Mesothelial cell of epicardium (in vitro differentiated cells): Measurements from ENCODE around the gene KRTAP1-5. TPM values are rescaled to one million over a fixed set of nuclear protein-coding genes. Genes with fewer than 3 reads are reported as not detected.
"Not testable (repeated sequence)": the region's sequence is repeated elsewhere in the genome, so short reads cannot be mapped to it uniquely, and the experiment has no call there.

Source experiments
- DNase-seq, 2 experiments: peaks; one replicate each; pipeline ENCODE4 v3.0.0; 2021; ENCODE audit warnings: low spot score in 2 of 2; ENCODE audit not compliant: unreplicated experiment in 2 of 2
- H3K27ac Mint-ChIP-seq: 2 replicates; pipeline ENCODE4 v1.8.0; 2021; ENCODE audit warnings: mixed read lengths
- H3K27me3 Mint-ChIP-seq: 2 replicates; pipeline ENCODE4 v1.8.0; 2021; ENCODE audit warnings: low read depth, mixed read lengths
- H3K36me3 Mint-ChIP-seq: 2 replicates; pipeline ENCODE4 v1.8.0; 2021; ENCODE audit warnings: mixed read lengths
- H3K4me1 Mint-ChIP-seq: 2 replicates; pipeline ENCODE4 v1.8.0; 2021; ENCODE audit warnings: mixed read lengths
- H3K4me3 Mint-ChIP-seq: 2 replicates; pipeline ENCODE4 v1.8.0; 2021; ENCODE audit warnings: mild to moderate bottlenecking, moderate library complexity, mixed read lengths
- H3K9me3 Mint-ChIP-seq: 2 replicates; pipeline ENCODE4 v1.8.0; 2021; ENCODE audit warnings: mixed read lengths
- total RNA-seq: library from RNA; stranded (reverse); gene quantifications from 3 replicates; pipeline ENCODE4 v1.2.1, GENCODE V29; 2021
- TF ChIP-seq, protein P1 (sequence below): fragments of 200-600 bp; sonication (generic); IDR thresholded peaks from one replicate; pipeline ENCODE4 v1.5.0; 2021; ENCODE audit warnings: antibody characterized with exemption; ENCODE audit not compliant: unreplicated experiment

KRTAP1-5 gene
- total RNA-seq, 1 donor from 2014 or later = not detected

DNA sequence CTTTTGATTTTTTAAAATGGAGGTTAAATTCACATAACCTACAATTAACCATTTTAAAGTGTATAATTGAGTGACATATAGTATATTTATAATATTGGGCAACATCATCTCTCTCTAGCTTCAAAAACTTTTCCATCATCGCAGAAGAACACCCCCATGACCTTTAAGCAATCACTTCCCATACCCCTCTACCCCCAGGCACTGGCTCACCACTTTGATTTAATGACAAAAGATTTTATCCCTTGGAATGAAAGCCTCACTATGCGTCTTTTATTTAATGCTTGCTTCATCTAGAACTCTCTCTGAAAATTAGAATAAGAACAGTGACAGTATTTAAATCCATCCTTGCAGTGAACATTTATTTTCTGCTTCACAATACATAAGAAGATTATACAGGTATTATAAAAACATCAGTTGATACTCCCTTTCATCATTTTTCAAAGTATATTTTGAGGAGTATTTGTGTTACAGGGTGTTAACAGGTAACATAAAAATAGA lies 10.9 kb upstream of the KRTAP1-5 start:
- Mint-ChIP-seq H3K27me3 (no peaks in the 10 kb centered on the region), H3K36me3 (no peaks in the 10 kb centered on the region), H3K4me3 (no peak overlapping the region), H3K4me1 (peaks cover 22% of the 10 kb centered on the region), H3K27ac (no peak overlapping the region), H3K9me3 (peaks cover 7% of the 10 kb centered on the region)
- TF ChIP-seq, protein P1, sequence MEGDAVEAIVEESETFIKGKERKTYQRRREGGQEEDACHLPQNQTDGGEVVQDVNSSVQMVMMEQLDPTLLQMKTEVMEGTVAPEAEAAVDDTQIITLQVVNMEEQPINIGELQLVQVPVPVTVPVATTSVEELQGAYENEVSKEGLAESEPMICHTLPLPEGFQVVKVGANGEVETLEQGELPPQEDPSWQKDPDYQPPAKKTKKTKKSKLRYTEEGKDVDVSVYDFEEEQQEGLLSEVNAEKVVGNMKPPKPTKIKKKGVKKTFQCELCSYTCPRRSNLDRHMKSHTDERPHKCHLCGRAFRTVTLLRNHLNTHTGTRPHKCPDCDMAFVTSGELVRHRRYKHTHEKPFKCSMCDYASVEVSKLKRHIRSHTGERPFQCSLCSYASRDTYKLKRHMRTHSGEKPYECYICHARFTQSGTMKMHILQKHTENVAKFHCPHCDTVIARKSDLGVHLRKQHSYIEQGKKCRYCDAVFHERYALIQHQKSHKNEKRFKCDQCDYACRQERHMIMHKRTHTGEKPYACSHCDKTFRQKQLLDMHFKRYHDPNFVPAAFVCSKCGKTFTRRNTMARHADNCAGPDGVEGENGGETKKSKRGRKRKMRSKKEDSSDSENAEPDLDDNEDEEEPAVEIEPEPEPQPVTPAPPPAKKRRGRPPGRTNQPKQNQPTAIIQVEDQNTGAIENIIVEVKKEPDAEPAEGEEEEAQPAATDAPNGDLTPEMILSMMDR = no peak
- DNase-seq = no peak

DNA sequence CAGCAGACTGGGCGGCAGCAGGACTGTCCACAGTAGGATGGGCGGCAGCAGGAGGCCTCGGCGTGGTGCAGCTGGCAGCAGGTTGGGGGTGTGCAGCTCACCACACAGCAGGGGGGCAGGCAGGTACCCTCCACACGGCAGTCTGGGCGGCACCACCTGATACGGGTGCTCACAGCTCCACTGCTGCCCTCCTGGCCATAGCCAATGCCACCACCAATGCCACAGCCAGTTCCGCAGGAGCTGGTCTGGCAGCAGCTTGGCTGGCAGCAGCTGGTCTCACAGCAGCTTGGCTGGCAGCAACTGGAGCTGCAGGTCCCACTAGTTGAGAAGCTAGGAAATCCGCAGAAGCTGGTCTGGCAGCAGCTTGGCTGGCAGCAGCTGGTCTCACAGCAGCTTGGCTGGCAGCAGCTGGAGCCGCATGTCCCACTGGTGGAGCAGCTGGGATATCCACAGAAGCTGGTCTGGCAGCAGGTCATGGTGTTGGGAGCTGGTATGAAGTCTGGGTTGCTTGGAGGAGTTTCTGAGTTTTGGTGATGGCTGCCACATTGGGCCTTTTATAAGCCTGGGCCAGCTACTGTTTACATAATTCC lies 7.4 kb upstream of the KRTAP1-5 start, which contains the start of gene KRTAP1-3:
Gene KRTAP1-3 (minus strand): TSS at position 529 of the 590 bp plus-strand sequence. CDS start 53 bp downstream, at position 476.
- H3K4me1 Mint-ChIP-seq = peaks cover 17% of the 10 kb centered on the region

DNA sequence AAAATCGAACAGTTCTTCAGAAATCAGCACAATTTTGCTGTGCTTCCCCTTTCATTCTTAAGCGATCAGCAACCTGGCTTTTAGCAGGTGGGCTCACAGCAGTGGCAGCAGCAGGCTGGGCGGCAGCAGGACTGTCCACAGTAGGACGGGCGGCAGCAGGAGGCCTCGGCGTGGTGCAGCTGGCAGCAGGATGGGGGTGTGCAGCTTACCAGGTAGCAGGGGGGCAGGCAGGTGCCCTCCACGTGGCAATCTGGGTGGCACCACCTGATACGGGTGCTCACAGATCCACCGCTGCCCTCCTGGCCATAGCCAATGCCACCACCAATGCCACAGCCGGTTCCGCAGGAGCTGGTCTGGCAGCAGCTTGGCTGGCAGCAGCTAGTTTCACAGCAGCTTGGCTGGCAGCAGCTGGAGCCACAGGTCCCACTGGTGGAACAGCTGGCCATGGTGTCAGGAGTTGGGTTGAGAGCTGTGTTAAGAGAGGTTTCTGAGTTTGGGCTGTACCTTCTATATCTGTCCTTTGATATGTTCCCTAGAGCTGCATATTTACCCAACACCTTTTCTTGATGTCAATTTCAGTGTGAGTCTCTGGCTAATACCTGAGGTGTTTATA lies 2.7 kb upstream of the KRTAP1-5 start, which contains the start of gene KRTAP1-4:
Gene KRTAP1-4 (minus strand): TSS at position 563 of the 613 bp plus-strand sequence. CDS start 117 bp downstream, at position 446.
- TF ChIP-seq, protein P1 = no peak
- no peaks in the 10 kb centered on the region for H3K4me1 Mint-ChIP-seq

More for the DNA sequence above, 7.4 kb upstream of the KRTAP1-5 start, which contains the start of gene KRTAP1-3:
- not testable (repeated sequence) for H3K36me3 Mint-ChIP-seq, H3K9me3 Mint-ChIP-seq, DNase-seq, H3K27ac Mint-ChIP-seq, H3K27me3 Mint-ChIP-seq, H3K4me3 Mint-ChIP-seq

DNA sequence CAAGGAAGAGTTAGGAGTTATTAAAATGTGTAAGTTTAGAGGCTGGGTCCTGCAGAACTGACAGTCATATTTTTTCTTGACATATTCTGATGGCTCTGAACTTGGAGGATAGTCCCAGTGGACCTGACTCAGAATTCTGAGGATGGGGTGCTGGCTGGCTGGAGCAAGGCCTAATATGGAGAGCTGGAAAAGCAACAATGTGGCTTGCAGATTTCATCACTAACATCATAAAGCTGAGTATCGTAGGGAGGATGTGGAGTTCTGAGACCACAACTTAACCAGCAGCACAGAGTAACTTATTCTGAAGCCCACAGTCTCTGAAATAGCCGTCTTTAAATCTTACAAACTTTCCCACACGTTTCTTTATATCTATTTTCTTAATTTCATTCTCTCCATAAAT lies 2.3 kb downstream of the KRTAP1-5 start:
- Mint-ChIP-seq H3K4me1 (no peaks in the 10 kb centered on the region), H3K9me3 (peaks cover 22% of the 10 kb centered on the region), H3K4me3 (no peak overlapping the region), H3K27ac (no peak overlapping the region), H3K27me3 (no peaks in the 10 kb centered on the region), H3K36me3 (no peaks in the 10 kb centered on the region)
- TF ChIP-seq, protein P1 = no peak
- no peak for DNase-seq

More for the DNA sequence above, 2.7 kb upstream of the KRTAP1-5 start, which contains the start of gene KRTAP1-4:
- H3K27ac Mint-ChIP-seq = no peak within 1 kb of the TSS
- H3K27me3 Mint-ChIP-seq = no peaks in the 10 kb centered on the region
- no peaks in the 10 kb centered on the region for H3K9me3 Mint-ChIP-seq
- no peaks in the 10 kb centered on the region for H3K36me3 Mint-ChIP-seq
- no peak for DNase-seq
- H3K4me3 Mint-ChIP-seq = no peak within 1 kb of the TSS

DNA sequence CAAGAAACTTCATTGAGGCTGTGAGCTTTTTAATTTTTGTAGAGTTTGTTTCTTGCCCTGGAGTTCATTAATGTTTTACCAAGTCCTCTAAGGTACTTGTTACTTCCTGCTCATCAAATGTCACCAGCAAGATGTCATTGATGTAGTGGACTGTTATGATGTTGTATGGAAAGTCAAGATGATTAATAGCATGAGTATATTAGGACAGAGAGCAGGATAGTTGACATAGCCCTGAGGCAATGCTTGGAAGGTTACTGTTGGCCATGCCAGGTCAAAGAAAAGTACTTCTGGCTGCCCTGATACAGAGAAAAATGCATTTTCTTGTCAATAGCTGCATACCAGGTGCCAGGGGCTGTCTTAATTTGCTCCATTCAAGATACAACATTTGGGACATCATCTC lies 6.7 kb downstream of the KRTAP1-5 start:
- Mint-ChIP-seq H3K4me3 (no peak overlapping the region), H3K4me1 (peaks cover 6% of the 10 kb centered on the region), H3K36me3 (no peaks in the 10 kb centered on the region), H3K27ac (no peak overlapping the region), H3K9me3 (peaks cover 28% of the 10 kb centered on the region), H3K27me3 (no peaks in the 10 kb centered on the region)
- DNase-seq = no peak
- TF ChIP-seq, protein P1 = no peak

DNA sequence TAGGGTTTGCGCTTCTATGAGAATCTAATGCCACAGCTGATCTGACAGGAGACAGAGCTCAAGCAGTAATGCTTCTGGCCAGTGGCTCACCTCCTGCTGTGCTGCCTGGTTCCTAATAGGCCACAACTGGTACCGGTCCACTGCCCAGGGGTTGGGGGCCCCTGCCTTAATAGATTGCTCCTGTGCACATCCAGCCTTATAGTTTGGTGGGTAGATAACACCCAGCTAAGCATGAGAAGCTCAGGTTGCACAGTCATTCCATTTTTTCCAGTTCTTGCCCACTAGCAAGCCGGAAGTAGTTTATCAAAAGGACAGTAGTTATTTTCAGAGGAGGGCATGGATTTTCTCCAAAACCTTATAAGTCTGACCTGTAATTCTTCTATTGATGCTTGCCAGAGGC lies 7.6 kb downstream of the KRTAP1-5 start:
- Mint-ChIP-seq H3K36me3 (no peaks in the 10 kb centered on the region), H3K9me3 (peaks cover 28% of the 10 kb centered on the region), H3K4me1 (peaks cover 6% of the 10 kb centered on the region), H3K27me3 (no peaks in the 10 kb centered on the region), H3K4me3 (no peak overlapping the region), H3K27ac (no peak overlapping the region)
- DNase-seq = no peak
- TF ChIP-seq, protein P1 = no peak
